NCI-H2171 (cell line): ENCODE results near the gene CRYGC.
"Not testable (repeated sequence)": the region's sequence is repeated elsewhere in the genome, so short reads cannot be mapped to it uniquely, and the experiment has no call there.

Experiments used
- DNase-seq: peaks from one replicate; lab custom pipeline; 2025; lab: John Stamatoyannopoulos, UW

Gene CRYGC

GRCh38 chr2:208129744-208130711, at the start of gene CRYGC:
Gene CRYGC, minus strand, starts transcription at chr2:208129828. Its CDS starts 36 bp downstream, at chr2:208129792.
- no peak for DNase-seq

DNA sequence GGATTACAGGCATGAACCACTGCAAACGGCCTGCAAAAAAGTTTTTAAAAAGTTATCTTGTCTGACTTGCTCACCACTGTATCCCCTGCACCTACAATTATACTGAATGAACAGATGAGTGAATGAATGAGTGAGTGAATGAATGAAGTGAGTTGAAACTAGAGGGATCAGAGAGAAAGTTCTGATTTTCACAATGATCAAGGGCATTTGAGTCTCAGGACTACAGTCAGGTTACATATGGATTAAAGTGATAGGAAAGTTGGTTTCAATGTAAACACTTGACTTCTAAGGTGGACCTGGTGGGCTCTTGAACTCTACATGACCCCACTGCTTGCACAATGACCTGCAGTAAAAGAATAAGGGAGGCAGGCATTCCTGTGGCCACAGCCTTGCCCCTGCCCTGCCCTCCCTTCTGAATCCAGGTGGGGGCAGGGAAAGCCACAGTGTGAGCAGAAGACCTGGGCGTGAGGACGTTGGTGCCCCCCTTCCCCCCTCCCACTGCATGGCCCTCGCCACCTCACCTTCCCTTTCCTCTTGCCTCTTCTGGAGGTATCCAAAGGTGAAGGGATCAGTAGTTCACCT, 49.5 kb upstream of the CRYGC start:
- DNase-seq = no peak

GRCh38 chr2:208175840-208176153, 46.2 kb upstream of the CRYGC start:
- no peak for DNase-seq

DNA sequence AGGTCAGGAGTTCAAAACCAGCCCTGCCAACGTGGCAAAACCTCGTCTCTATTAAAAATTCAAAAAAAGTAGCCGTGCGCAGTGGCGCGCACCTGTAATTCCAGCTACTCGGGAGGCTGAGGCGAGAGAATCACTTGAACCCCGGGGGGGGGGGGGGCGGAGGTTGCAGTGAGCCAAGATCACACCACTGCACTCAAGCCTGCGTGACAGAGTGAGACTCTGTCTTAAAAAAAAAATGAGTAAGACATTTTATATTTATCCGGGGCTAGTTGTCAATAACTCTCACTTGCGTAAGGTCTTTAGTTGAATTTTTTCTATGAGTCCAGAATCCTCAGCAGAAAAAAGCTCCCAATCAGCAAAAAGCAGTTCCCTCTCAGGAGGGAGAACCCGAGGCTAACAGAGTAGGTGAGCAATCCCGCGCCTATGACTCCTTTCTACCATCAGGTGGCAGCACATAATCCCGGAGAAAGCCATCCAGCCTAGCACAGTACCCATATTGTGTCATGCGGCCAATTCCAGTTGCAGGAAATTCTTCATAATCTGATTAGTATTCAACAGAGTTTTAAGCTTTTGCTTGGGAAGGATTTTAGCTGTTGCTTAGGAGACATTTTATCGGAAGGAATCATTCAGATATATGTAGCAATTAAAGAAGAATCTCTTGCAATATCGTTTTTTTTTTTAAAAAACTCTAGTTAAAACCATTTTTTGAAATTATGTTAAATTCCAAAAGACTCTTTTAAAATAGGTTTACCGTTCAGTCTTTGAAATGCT, 45.6 kb upstream of the CRYGC start:
- peak; percentile 66 for DNase-seq

- no peak for DNase-seq
Measured at GRCh38 chr2:208174144-208174543, 44.5 kb upstream of the CRYGC start.

DNA sequence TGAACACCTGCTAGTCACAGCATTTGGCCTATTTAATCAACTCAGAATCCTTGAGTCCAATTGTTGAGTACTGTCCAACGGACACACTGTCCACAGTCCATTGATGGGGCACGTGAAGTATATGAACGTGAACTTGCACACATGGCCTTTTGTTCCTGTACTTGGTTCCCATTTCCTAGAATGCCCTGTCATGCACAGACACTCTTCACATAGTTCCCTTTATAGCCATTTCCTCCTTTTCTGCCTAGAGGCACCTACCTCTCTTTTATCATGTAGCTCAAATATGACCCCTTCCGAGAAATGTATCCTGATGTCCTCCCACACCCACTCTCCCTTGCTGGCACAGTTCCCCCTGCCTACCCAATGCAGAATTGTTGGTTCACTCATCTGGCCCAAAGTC, 42.5 kb upstream of the CRYGC start:
- no peak for DNase-seq

- no peak for DNase-seq
Measured at GRCh38 chr2:208164951-208165755, 35.5 kb upstream of the CRYGC start.

DNA sequence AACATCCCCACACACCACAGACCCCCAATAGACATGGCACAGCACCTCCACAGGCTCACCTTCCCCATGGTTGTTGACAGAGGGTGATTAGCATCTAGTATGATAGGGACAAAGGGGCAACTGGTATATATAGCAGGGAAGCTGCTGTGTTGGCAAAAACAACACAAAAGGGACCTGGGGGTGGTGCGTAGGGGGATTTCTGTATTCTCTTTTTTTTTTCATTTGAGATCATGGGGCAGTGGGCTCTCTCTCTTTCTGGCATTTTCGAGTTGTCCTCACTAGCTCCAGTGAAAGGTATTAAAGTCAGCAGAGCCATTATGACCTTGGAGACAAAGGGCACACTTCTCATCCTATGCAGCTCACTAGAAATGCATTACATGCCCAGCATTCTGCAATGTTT, 33.9 kb upstream of the CRYGC start, which contains the start of gene CRYGA:
Gene CRYGA (minus strand): TSS at position 101 of the 400 bp plus-strand sequence. CDS start 33 bp downstream, at position 68.
- no peak for DNase-seq

GRCh38 chr2:208156439-208156838, 26.8 kb upstream of the CRYGC start:
- DNase-seq = no peak

- no peak for DNase-seq
Measured at GRCh38 chr2:208153156-208153555, 23.5 kb upstream of the CRYGC start.

DNA sequence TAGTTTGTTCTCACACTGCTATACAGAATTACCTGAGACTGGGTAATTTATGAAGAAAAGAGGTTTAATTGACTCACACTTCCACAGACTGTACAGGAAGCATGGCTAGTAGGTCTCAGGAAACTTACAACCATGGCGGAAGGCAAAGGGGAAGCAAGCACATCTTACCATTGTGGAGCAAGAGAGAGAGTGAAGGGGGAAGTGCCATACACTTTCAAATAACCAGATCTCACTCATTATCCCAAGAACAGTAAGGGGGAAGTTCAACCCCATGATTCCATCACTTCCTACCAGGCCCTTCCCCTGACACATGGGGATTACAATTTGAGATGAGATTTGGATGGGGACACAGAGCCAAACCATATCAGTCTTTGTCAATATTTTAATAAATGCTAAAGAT, 21.3 kb upstream of the CRYGC start:
- no peak for DNase-seq

DNA sequence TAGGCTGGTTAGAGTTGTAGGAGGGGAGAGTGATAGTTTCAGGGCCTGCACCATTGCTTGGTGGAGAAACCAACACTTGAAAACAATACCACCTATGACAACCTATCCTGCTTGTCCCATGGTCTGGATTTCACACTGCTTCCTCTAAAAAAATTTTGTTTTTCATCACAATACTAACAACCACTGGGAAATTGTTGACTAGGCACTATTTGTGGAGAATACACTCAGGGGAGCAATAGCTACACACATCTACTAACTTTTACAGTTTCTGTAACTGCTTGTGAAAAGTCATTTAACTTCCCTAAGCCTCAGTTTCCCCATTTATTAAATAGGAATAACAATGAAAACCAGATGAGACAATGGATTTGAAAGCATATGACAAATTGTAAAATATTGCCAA, 20.5 kb upstream of the CRYGC start:
- DNase-seq = no peak

GRCh38 chr2:208148803-208149202, 19.2 kb upstream of the CRYGC start:
- no peak for DNase-seq

- no peak for DNase-seq
Measured at GRCh38 chr2:208147759-208148158, 18.1 kb upstream of the CRYGC start.

DNA sequence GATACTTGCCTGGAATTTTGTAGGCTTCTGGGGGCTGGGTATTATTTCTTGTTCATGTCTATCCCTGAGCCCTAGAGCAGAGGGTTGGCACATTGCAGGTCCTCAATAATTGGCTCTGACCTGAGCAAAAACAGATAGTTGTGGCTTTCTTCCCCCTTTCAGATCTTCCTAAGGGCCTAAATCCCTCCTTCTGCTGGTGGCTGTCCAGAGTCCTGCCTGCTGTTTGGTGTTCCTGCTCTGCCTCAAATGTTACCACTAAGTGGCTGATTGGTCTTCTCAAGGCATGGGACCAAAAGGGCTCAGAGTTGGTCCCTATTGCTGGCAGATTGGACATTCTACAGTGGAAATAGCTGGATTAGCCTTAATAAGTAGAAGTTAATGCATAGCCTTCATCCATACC, 17.4 kb upstream of the CRYGC start:
- DNase-seq = no peak

- no peak for DNase-seq
Measured at GRCh38 chr2:208146006-208146405, 16.4 kb upstream of the CRYGC start, which contains the start of gene CRYGB. Gene CRYGB, minus strand, starts transcription at chr2:208146158. Its CDS starts 38 bp downstream, at chr2:208146120.

GRCh38 chr2:208142925-208143799, 13.5 kb upstream of the CRYGC start:
- no peak for DNase-seq

DNA sequence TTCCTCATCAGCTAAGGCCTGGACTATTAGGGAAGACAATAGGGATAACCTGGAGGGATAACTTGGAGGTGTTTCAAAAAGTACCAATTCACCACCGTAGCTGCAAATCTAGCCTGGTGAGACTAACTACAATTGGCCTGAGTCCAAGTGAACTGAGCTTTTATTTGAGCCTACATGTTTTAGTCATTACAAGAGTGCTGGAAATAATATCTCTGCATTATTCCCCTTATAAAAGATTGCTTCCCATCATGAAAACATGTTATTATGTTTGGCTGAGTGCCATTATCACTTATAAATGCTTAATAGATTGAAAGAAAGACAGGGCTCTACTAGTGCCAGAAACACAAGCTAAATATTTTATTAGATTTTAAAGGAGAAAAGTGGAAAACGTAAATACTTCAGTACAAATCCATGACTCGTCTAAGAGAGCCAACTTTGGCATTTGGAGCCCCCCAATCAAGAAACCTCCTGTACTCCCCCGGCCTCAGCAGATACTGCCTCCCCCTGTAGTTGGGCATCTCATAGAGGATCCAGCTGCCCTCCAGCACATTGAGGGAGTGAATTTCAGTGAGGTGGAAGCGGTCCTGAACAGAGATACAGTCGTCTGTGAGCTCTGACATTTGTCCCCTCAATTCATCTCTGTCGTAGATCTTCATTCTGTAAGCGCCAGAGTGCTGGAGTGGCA, 12.8 kb upstream of the CRYGC start:
- no peak for DNase-seq

DNA sequence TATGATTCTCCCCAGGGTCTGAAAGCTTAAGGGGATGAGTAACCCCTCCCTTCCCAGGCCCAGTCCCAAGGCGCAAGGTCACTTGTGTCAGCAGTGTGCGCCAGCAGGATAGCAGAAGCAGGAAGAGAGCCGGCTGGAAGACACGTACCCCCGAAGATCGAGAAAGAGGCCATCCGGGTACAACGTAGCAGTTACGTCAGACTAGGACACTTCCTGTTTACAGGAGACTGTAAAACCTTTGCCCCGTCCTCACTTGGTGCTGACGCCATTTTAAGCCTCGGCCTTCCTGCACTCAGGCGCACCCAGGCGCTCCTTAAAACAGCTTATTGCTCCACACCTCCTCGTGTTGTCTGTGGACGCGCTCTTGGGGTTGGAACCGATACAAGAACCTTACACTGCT, 9.8 kb upstream of the CRYGC start:
- no peak for DNase-seq

- not testable (repeated sequence) for DNase-seq
Measured at GRCh38 chr2:208138334-208138733, 8.7 kb upstream of the CRYGC start.
